H1 (cell line): ENCODE measurements around the gene PDPK1. TPM values are rescaled to one million over a fixed set of nuclear protein-coding genes. Genes with fewer than 3 reads are reported as not detected.

ENCODE experiments used
- CTCF ChIA-PET: fragments of 300-600 bp; sonication (Branson Sonifier 250); formaldehyde crosslinking; loops from one replicate; lab custom pipeline; 2021; ENCODE audit not compliant: partially characterized antibody; lab: Charles Lee
- POLR2A ChIA-PET: fragments of 300-600 bp; sonication (Branson Sonifier 250); formaldehyde crosslinking; loops from one replicate; lab custom pipeline; 2021; ENCODE audit warnings: inconsistent platforms; ENCODE audit not compliant: partially characterized antibody; lab: Charles Lee
- DNase-seq, 2 experiments: peaks; one replicate each; pipeline versions ENCODE4 v3.0.0 to v3.0.0-alpha.2; 2010 to 2022; ENCODE audit warnings: low spot score in 2 of 2, low read depth in 1 of 2, mixed read lengths in 1 of 2
- FAIRE-seq: peaks from 2 replicates; lab custom pipeline; 2011; peaks lifted over from hg19 to GRCh38; lab: Jason Lieb, UNC
- H2AFZ ChIP-seq: 2 replicates; pipeline ENCODE4 v1.8.1; 2012; ENCODE audit warnings: low read length, inconsistent platforms
- H2AK5ac ChIP-seq: 2 replicates; pipeline ENCODE4 v1.6.1; 2013; ENCODE audit warnings: low read depth, low read length
- H2BK120ac ChIP-seq: replicated peaks from 2 replicates; pipeline ENCODE3; 2013; ENCODE audit warnings: low read depth, low read length, inconsistent platforms
- H2BK12ac ChIP-seq: 2 replicates; pipeline ENCODE4 v1.6.1; 2013; ENCODE audit warnings: low read depth, low read length
- H2BK15ac ChIP-seq: 2 replicates; pipeline ENCODE4 v1.6.1; 2013; ENCODE audit warnings: low read length
- H2BK20ac ChIP-seq: 2 replicates; pipeline ENCODE4 v1.6.1; 2013; ENCODE audit warnings: low read length
- H2BK5ac ChIP-seq: 2 replicates; pipeline ENCODE4 v1.6.1; 2013; ENCODE audit warnings: low read depth, low read length
- H3K14ac ChIP-seq: 2 replicates; pipeline ENCODE4 v1.6.1; 2013; ENCODE audit warnings: inconsistent platforms; ENCODE audit not compliant: insufficient read length
- H3K18ac ChIP-seq: 2 replicates; pipeline ENCODE4 v1.6.1; 2013; ENCODE audit warnings: low read length; ENCODE audit errors: extremely low read depth
- H3K23ac ChIP-seq: 2 replicates; pipeline ENCODE4 v1.6.1; 2013; ENCODE audit warnings: inconsistent platforms; ENCODE audit not compliant: insufficient read length
- H3K23me2 ChIP-seq: 2 replicates; pipeline ENCODE4 v1.6.1; 2013; ENCODE audit warnings: low read depth, low read length
- H3K27ac ChIP-seq: 2 replicates; pipeline ENCODE4 v1.6.1; 2011; ENCODE audit warnings: low read depth, low read length, inconsistent platforms
- H3K27me3 ChIP-seq, 4 experiments: replicated peaks in 1 of 4; 1 replicate in 1 of 4; 2 replicates in 3 of 4; pipeline versions ENCODE4 v1.6.1 to v1.8.1; 2011 to 2013; ENCODE audit warnings: low read length in 3 of 4, mild to moderate bottlenecking in 3 of 4, inconsistent platforms in 2 of 4, mixed read lengths in 2 of 4, moderate library complexity in 1 of 4; ENCODE audit not compliant: control insufficient read depth in 3 of 4, insufficient read depth in 3 of 4; ENCODE audit errors: extremely low read depth in 1 of 4
- H3K36me3 ChIP-seq, 4 experiments: 2 replicates each; pipeline versions ENCODE4 v1.6.1 to v1.8.1; 2011 to 2013; ENCODE audit warnings: mild to moderate bottlenecking in 4 of 4, low read length in 3 of 4, moderate library complexity in 2 of 4, control low read depth in 1 of 4, inconsistent platforms in 1 of 4; ENCODE audit not compliant: insufficient read depth in 4 of 4, control insufficient read depth in 2 of 4
- H3K4ac ChIP-seq: replicated peaks from 2 replicates; pipeline ENCODE3; 2013; ENCODE audit warnings: low read length, low read depth, mixed read lengths, inconsistent platforms; ENCODE audit not compliant: insufficient read length
- H3K4me1 ChIP-seq, 4 experiments: replicated peaks in 1 of 4; 1 replicate in 1 of 4; 2 replicates in 3 of 4; pipeline versions ENCODE4 v1.6.1 to v1.8.1; 2011 to 2013; ENCODE audit warnings: low read length in 3 of 4, inconsistent platforms in 2 of 4, mixed read lengths in 1 of 4; ENCODE audit not compliant: insufficient read depth in 4 of 4, control insufficient read depth in 3 of 4
- H3K4me2 ChIP-seq, 2 experiments: 2 replicates each; pipeline versions ENCODE4 v1.6.1 to v1.8.1; 2011 to 2013; ENCODE audit warnings: low read depth in 2 of 2, low read length in 2 of 2, control low read depth in 1 of 2, inconsistent platforms in 1 of 2, mild to moderate bottlenecking in 1 of 2; ENCODE audit not compliant: insufficient read depth in 1 of 2
- H3K4me3 ChIP-seq, 4 experiments: fragments of 200-600, 300-600 bp in 1 of 4; sonication (generic), shearing (Covaris generic), sonication (Bioruptor Twin) in 1 of 4; 2 replicates each; pipeline versions ENCODE4 v1.5.1 to v1.8.1; 2011 to 2016; ENCODE audit warnings: low read length in 4 of 4, low read depth in 3 of 4, control low read depth in 2 of 4, inconsistent platforms in 2 of 4, mild to moderate bottlenecking in 2 of 4, mixed read lengths in 1 of 4, moderate library complexity in 1 of 4; ENCODE audit not compliant: insufficient read depth in 2 of 4; ENCODE audit errors: extremely low read depth in 1 of 4
- H3K56ac ChIP-seq: replicated peaks from 2 replicates; pipeline ENCODE3; 2013; ENCODE audit warnings: low read depth, mild to moderate bottlenecking, mixed read lengths, low read length, inconsistent platforms; ENCODE audit not compliant: insufficient read length
- H3K79me1 ChIP-seq: 2 replicates; pipeline ENCODE4 v1.6.1; 2013; ENCODE audit warnings: low read depth, low read length, control low read depth
- H3K79me2 ChIP-seq, 2 experiments: 2 replicates each; pipeline versions ENCODE4 v1.6.1 to v1.8.1; 2012 to 2013; ENCODE audit warnings: low read length in 2 of 2, mild to moderate bottlenecking in 2 of 2, inconsistent platforms in 1 of 2; ENCODE audit not compliant: insufficient read depth in 2 of 2, control insufficient read depth in 1 of 2
- H3K9ac ChIP-seq, 4 experiments: replicated peaks in 1 of 4; 1 replicate in 1 of 4; 2 replicates in 3 of 4; pipeline versions ENCODE4 v1.6.1 to v1.8.1; 2011 to 2013; ENCODE audit warnings: low read depth in 3 of 4, low read length in 3 of 4, control low read depth in 2 of 4, mild to moderate bottlenecking in 2 of 4, moderate library complexity in 2 of 4, inconsistent platforms in 1 of 4; ENCODE audit errors: extremely low read depth in 1 of 4
- H3K9me3 ChIP-seq, 2 experiments: 2 replicates each; pipeline versions ENCODE4 v1.6.1 to v1.8.1; 2012 to 2013; ENCODE audit warnings: mild to moderate bottlenecking in 2 of 2, moderate library complexity in 2 of 2, control low read depth in 1 of 2, inconsistent platforms in 1 of 2, low read depth in 1 of 2, low read length in 1 of 2, mixed read lengths in 1 of 2; ENCODE audit not compliant: insufficient read depth in 2 of 2
- H4K20me1 ChIP-seq, 2 experiments: replicated peaks in 1 of 2; 2 replicates each; pipeline versions ENCODE3 to v1.8.1; 2011 to 2013; ENCODE audit warnings: inconsistent platforms in 2 of 2, low read length in 2 of 2, mild to moderate bottlenecking in 1 of 2; ENCODE audit not compliant: insufficient read depth in 2 of 2, control insufficient read depth in 1 of 2
- H4K5ac ChIP-seq: 2 replicates; pipeline ENCODE4 v1.6.1; 2013; ENCODE audit warnings: low read length, low read depth, mixed read lengths, inconsistent platforms; ENCODE audit not compliant: insufficient read length
- H4K8ac ChIP-seq: 2 replicates; pipeline ENCODE4 v1.8.0; 2013; ENCODE audit warnings: mild to moderate bottlenecking, moderate library complexity, low read length, inconsistent platforms; ENCODE audit not compliant: insufficient read depth; ENCODE audit errors: extremely low read depth
- H4K91ac ChIP-seq: replicated peaks from 2 replicates; pipeline ENCODE3; 2013; ENCODE audit warnings: low read length, mixed read lengths, inconsistent platforms; ENCODE audit not compliant: insufficient read length
- BACH1 ChIP-seq: IDR thresholded peaks from 2 replicates; pipeline ENCODE4 v1.6.1; 2012; ENCODE audit warnings: low read length, improper control_type of control experiment
- SP2 ChIP-seq: IDR thresholded peaks from 2 replicates; pipeline ENCODE4 v1.6.1; 2012; ENCODE audit warnings: mild to moderate bottlenecking, low read length, inconsistent platforms
- WGBS, 2 experiments: shearing (Covaris generic) in 1 of 2; methylation state at CpG; one replicate each; pipeline versions ENCODE4 v1.1.6 to v1.1.7; 2013 to 2015; ENCODE audit warnings: low lambda C conversion rate in 2 of 2, mixed read lengths in 2 of 2, inconsistent platforms in 1 of 2, low coverage in 1 of 2, missing lambda C conversion rate in 1 of 2; ENCODE audit not compliant: insufficient replicate concordance in 2 of 2, insufficient coverage in 1 of 2, insufficient read length in 1 of 2; ENCODE audit errors: extremely low coverage in 1 of 2, missing lambda C conversion rate in 1 of 2; 5-methylcytosine and 5-hydroxymethylcytosine counted together
- polyA plus RNA-seq, 7 experiments: library from polyadenylated mRNA; depleted of rRNA in 3 of 7; stranded (reverse) in 5 of 7; unstranded in 2 of 7; fragments of >200 nt in 5 of 7; fragments of 200-250 nt in 2 of 7; gene quantifications; 1 replicate in 5 of 7; 2 replicates in 1 of 7; 4 replicates in 1 of 7; pipeline versions ENCODE4 v1.2.1 to v1.2.3, GENCODE V29; 2011 to 2013; ENCODE audit warnings: missing spikeins in 2 of 7, mixed read lengths in 2 of 7
- total RNA-seq: library from RNA; stranded (reverse); fragmentation: NEBNext Ultra II Directional; extraction: Animal tissue kit (Norgen Biotek cat#: 25700); gene quantifications from 2 replicates; pipeline ENCODE4 v1.2.1, GENCODE V29; 2021

PDPK1 gene
- total and polyA plus RNA-seq, 2 of the 8 experiments (the other 6 are each of a cell fraction or from before 2014, with no cell fraction given) = 17.1 to 27.8 TPM

DNA sequence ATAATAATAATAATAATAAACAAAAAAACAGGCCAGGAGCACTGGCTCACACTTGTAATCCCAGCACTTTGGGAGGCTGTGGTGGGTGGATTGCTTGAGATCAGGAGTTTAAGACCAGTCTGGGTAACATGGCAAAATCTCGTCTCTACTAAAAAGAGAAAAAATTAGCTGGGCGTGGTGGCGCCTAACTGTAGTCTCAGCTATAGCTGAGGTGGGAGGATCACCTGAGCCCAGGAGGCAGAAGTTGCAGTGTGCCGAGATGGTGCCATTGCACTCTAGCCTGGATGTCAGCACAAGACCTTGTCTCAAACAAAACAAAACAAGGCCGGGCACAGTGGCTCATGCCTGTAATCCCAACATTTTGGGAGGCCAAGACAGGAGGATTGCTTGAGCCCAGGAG is 42.8 kb upstream of the PDPK1 start:
- no peak overlapping the region for H2BK15ac ChIP-seq
- no peak overlapping the region for H3K14ac ChIP-seq
- H2BK5ac ChIP-seq = no peak overlapping the region
- H3K56ac ChIP-seq = no peak overlapping the region
- H3K23ac ChIP-seq = no peak overlapping the region
- H4K91ac ChIP-seq = no peak overlapping the region
- no peak overlapping the region for H4K5ac ChIP-seq
- ChIA-PET CTCF (no interaction called here), POLR2A (interaction anchor here (0.7 to 1.5 kb wide), 2 partner anchors 13 to 222 kb away, joined by 4 read pairs; no protein-coding TSS in a partner anchor)
- H3K79me1 ChIP-seq = no peaks in the 10 kb centered on the region; the same call in 1 of the 2 replicates
- no peak overlapping the region for H2AFZ ChIP-seq
- no peaks in the 10 kb centered on the region for H3K23me2 ChIP-seq
- peaks cover 0 to 9% of the 10 kb centered on the region in 2 experiments for H4K20me1 ChIP-seq
- no peak overlapping the region for H3K9ac ChIP-seq
- no peak overlapping the region for H4K8ac ChIP-seq
- no peak overlapping the region for H3K18ac ChIP-seq
- no peaks in the 10 kb centered on the region for H3K9me3 ChIP-seq
- H3K27me3 ChIP-seq = no peaks in the 10 kb centered on the region
- peaks cover 0 to 15% (median 4%) of the 10 kb centered on the region in 4 experiments; a peak in 4 of 8 replicates for H3K36me3 ChIP-seq
- no peak overlapping the region for H3K4me2 ChIP-seq
- FAIRE-seq (no peak), DNase-seq (no peak)
- H2AK5ac ChIP-seq = no peak overlapping the region
- H3K4ac ChIP-seq = no peak overlapping the region
- no peak overlapping the region for H2BK120ac ChIP-seq
- no peaks in the 10 kb centered on the region for H3K4me1 ChIP-seq
- no peak overlapping the region for H2BK20ac ChIP-seq
- H3K27ac ChIP-seq = no peak overlapping the region
- H3K79me2 ChIP-seq = 0 out of 4 replicates have a peak, but pooled peaks cover 0 to 2% of the 10 kb centered on the region in 2 experiments
- H3K4me3 ChIP-seq = no peak overlapping the region
- no peak for TF ChIP-seq BACH1
- TF ChIP-seq SP2 = no peak
- no peak overlapping the region for H2BK12ac ChIP-seq
- 92% methylated on average over 5 of the region's 5 CpGs; no CpG with 5 or more reads in 1 of the 2 experiments for WGBS, 2 experiments
